Activated naive CD4-positive, alpha-beta T cell treated with anti-CD3 and anti-CD28 coated beads, Interleukin-2, amount 10 ng/mL, durations not matched to agents 7 days and 5 days (primary cell): ENCODE data around the gene CMSS1.
A peak's percentile ranks its signal among the peaks of the same experiment; 100 is the strongest.

ENCODE experiments used
- CTCF ChIA-PET: fragments of 350-600 bp; sonication (Branson Sonifier 250); formaldehyde crosslinking; loops from one replicate; lab custom pipeline; 2021; ENCODE audit warnings: antibody characterized with exemption; lab: Charles Lee
- DNase-seq: peaks from one replicate; pipeline ENCODE4 v3.0.0-alpha.2; 2020
- H3K27ac Mint-ChIP-seq: one replicate; pipeline ENCODE4 v1.8.0; 2021; ENCODE audit warnings: mild to moderate bottlenecking, moderate library complexity, mixed read lengths
- H3K27me3 Mint-ChIP-seq: one replicate; pipeline ENCODE4 v1.8.0; 2021; ENCODE audit warnings: mild to moderate bottlenecking, mixed read lengths
- H3K36me3 Mint-ChIP-seq: one replicate; pipeline ENCODE4 v1.8.0; 2021; ENCODE audit warnings: mixed read lengths
- H3K4me1 Mint-ChIP-seq: one replicate; pipeline ENCODE4 v1.8.0; 2021; ENCODE audit warnings: mixed read lengths
- H3K4me3 Mint-ChIP-seq: one replicate; pipeline ENCODE4 v1.8.0; 2021; ENCODE audit warnings: mild to moderate bottlenecking, moderate library complexity, mixed read lengths
- H3K9me3 Mint-ChIP-seq: one replicate; pipeline ENCODE4 v1.8.0; 2021; ENCODE audit warnings: mixed read lengths

The CMSS1 gene

GRCh38 chr3:100097919-100098783, 280.5 kb downstream of the CMSS1 start:
- Mint-ChIP-seq H3K4me3 (no peak overlapping the region), H3K27me3 (no peaks in the 10 kb centered on the region), H3K27ac (no peak overlapping the region), H3K4me1 (peaks cover 8% of the 10 kb centered on the region), H3K9me3 (peaks cover 1% of the 10 kb centered on the region), H3K36me3 (peaks cover 6% of the 10 kb centered on the region)
- DNase-seq, result no peak
- CTCF ChIA-PET, result interaction anchor here (1.0 to 1.1 kb wide), 2 partner anchors 8 to 156 kb away, joined by 3 to 4 read pairs; no protein-coding TSS in a partner anchor

DNA sequence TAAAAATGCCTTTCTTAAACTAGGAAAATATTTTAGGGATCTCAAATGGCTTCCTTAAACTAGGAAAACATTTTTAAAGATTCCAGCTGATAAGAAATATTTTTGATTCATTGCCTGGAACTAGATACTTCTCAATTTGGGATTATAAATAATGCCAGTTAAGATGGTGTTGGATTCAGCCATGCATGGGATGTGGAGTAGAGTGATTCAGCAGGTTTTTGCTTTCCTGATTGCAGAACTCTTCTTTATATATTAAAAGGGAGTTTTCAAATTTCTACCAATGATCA, 281.1 kb downstream of the CMSS1 start:
- peaks cover 6% of the 10 kb centered on the region for H3K36me3 Mint-ChIP-seq
- H3K9me3 Mint-ChIP-seq, result peaks cover 1% of the 10 kb centered on the region
- no peak overlapping the region for H3K4me3 Mint-ChIP-seq
- CTCF ChIA-PET, result interaction anchor here (1.0 to 1.1 kb wide), 2 partner anchors 8 to 155 kb away, joined by 3 to 4 read pairs; no protein-coding TSS in a partner anchor
- H3K27ac Mint-ChIP-seq, result no peak overlapping the region
- DNase-seq, result no peak
- H3K4me1 Mint-ChIP-seq, result peaks cover 8% of the 10 kb centered on the region
- H3K27me3 Mint-ChIP-seq, result no peaks in the 10 kb centered on the region

DNA sequence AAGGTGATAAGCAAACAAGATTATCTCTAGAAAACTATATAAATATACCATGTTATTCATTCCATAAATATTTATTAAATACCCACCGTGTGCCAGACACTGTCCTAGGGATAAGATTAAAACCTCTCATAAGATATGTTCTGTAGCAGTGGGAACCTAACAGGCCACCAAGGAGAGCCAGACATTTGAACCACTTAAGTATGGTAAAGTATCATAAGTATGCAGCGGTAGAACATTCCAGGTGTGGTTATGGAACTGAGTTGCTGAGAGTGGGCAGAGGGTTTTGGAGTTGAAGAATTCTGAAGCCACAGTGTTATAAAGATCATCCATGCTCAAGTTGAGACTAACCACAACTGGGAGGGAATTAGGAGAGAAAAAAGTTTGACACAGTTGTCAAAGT, 282.0 kb downstream of the CMSS1 start:
- Mint-ChIP-seq H3K36me3 (peaks cover 4% of the 10 kb centered on the region), H3K27ac (no peak overlapping the region), H3K4me3 (no peak overlapping the region), H3K4me1 (peaks cover 12% of the 10 kb centered on the region), H3K9me3 (peaks cover 1% of the 10 kb centered on the region), H3K27me3 (no peaks in the 10 kb centered on the region)
- CTCF ChIA-PET, result interaction anchor here (1.1 kb wide), 1 partner anchor 9 kb away, joined by 4 read pairs; no protein-coding TSS in a partner anchor
- no peak for DNase-seq

GRCh38 chr3:100100425-100100824, 282.8 kb downstream of the CMSS1 start:
- Mint-ChIP-seq H3K27ac (no peak overlapping the region), H3K36me3 (peaks cover 7% of the 10 kb centered on the region), H3K27me3 (no peaks in the 10 kb centered on the region), H3K4me3 (no peak overlapping the region), H3K4me1 (peaks cover 20% of the 10 kb centered on the region), H3K9me3 (peaks cover 1% of the 10 kb centered on the region)
- CTCF ChIA-PET, result interaction anchor here (0.5 kb wide), 1 partner anchor 269 kb away, joined by 4 read pairs; no protein-coding TSS in a partner anchor
- DNase-seq, result no peak

GRCh38 chr3:100102757-100103156, 285.1 kb downstream of the CMSS1 start:
- H3K27me3 Mint-ChIP-seq, result no peaks in the 10 kb centered on the region
- H3K4me3 Mint-ChIP-seq, result no peak overlapping the region
- DNase-seq, result no peak
- peaks cover 28% of the 10 kb centered on the region for H3K4me1 Mint-ChIP-seq
- H3K36me3 Mint-ChIP-seq, result peaks cover 19% of the 10 kb centered on the region
- H3K27ac Mint-ChIP-seq, result peak overlapping the region; percentile 50
- H3K9me3 Mint-ChIP-seq, result peaks cover 1% of the 10 kb centered on the region
- CTCF ChIA-PET, result no interaction called here

- H3K4me1 Mint-ChIP-seq, result peaks cover 28% of the 10 kb centered on the region
Observed at GRCh38 chr3:100103558-100104441, 286.1 kb downstream of the CMSS1 start.

DNA sequence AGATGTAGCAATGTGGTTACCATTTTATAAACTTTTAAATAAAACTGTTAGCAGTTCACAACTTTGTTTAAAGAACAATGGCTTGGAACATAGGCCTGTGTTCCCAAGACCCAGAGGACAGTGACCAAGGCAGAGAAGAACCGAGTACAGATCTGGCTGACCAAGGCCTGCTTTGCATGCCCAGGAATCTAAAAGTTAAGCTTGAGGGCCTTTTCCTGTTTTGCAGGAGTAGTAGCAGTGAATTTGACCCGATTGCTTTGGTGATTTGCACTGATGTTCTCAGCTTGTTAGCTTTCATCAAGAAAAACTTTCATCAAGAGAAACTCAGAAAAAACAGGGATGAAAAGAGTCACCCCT, 286.8 kb downstream of the CMSS1 start:
- H3K9me3 Mint-ChIP-seq, result peaks cover 1% of the 10 kb centered on the region
- H3K36me3 Mint-ChIP-seq, result peaks cover 23% of the 10 kb centered on the region
- DNase-seq, result no peak
- H3K27me3 Mint-ChIP-seq, result no peaks in the 10 kb centered on the region
- peaks cover 28% of the 10 kb centered on the region for H3K4me1 Mint-ChIP-seq
- peak overlapping the region; percentile 29 for H3K27ac Mint-ChIP-seq
- H3K4me3 Mint-ChIP-seq, result no peak overlapping the region
- CTCF ChIA-PET, result interaction anchor here (0.9 to 3.7 kb wide), 6 partner anchors 9 to 273 kb away, joined by 3 to 18 read pairs (median 5); no protein-coding TSS in a partner anchor

More at GRCh38 chr3:100103558-100104441, 286.1 kb downstream of the CMSS1 start:
- Mint-ChIP-seq H3K36me3 (peaks cover 21% of the 10 kb centered on the region), H3K4me3 (no peak overlapping the region), H3K9me3 (peaks cover 1% of the 10 kb centered on the region), H3K27me3 (no peaks in the 10 kb centered on the region), H3K27ac (peak overlapping the region; percentile 26)
- CTCF ChIA-PET, result interaction anchor here (0.9 to 3.7 kb wide), 4 partner anchors 8 to 150 kb away, joined by 3 to 18 read pairs (median 4); no protein-coding TSS in a partner anchor
- no peak for DNase-seq

- CTCF ChIA-PET, result interaction anchor here (0.7 to 3.7 kb wide), 7 partner anchors 9 to 273 kb away, joined by 3 to 18 read pairs (median 5); no protein-coding TSS in a partner anchor
- Mint-ChIP-seq H3K27ac (no peak overlapping the region), H3K27me3 (no peaks in the 10 kb centered on the region), H3K4me3 (no peak overlapping the region), H3K4me1 (peaks cover 28% of the 10 kb centered on the region), H3K36me3 (peaks cover 23% of the 10 kb centered on the region), H3K9me3 (peaks cover 1% of the 10 kb centered on the region)
- no peak for DNase-seq
Observed at GRCh38 chr3:100104817-100105413, 287.3 kb downstream of the CMSS1 start.

- Mint-ChIP-seq H3K36me3 (peaks cover 23% of the 10 kb centered on the region), H3K27ac (peak overlapping the region; percentile 71), H3K27me3 (no peaks in the 10 kb centered on the region), H3K9me3 (peaks cover 1% of the 10 kb centered on the region), H3K4me3 (no peak overlapping the region), H3K4me1 (peaks cover 28% of the 10 kb centered on the region)
- CTCF ChIA-PET, result interaction anchor here (0.7 to 3.7 kb wide), 6 partner anchors 10 to 274 kb away, joined by 3 to 18 read pairs (median 4); no protein-coding TSS in a partner anchor
- DNase-seq, result no peak
Observed at GRCh38 chr3:100105501-100105900, 287.8 kb downstream of the CMSS1 start.

- peak overlapping the region; percentile 71 for H3K27ac Mint-ChIP-seq
- DNase-seq, result no peak
- H3K9me3 Mint-ChIP-seq, result peaks cover 1% of the 10 kb centered on the region
- peaks cover 31% of the 10 kb centered on the region for H3K4me1 Mint-ChIP-seq
- H3K27me3 Mint-ChIP-seq, result no peaks in the 10 kb centered on the region
- CTCF ChIA-PET, result interaction anchor here (1.4 to 3.7 kb wide), 3 partner anchors 15 to 274 kb away, joined by 3 to 18 read pairs (median 5); no protein-coding TSS in a partner anchor
- H3K4me3 Mint-ChIP-seq, result no peak overlapping the region
- peaks cover 22% of the 10 kb centered on the region for H3K36me3 Mint-ChIP-seq
Observed at GRCh38 chr3:100106094-100106493, 288.4 kb downstream of the CMSS1 start.

DNA sequence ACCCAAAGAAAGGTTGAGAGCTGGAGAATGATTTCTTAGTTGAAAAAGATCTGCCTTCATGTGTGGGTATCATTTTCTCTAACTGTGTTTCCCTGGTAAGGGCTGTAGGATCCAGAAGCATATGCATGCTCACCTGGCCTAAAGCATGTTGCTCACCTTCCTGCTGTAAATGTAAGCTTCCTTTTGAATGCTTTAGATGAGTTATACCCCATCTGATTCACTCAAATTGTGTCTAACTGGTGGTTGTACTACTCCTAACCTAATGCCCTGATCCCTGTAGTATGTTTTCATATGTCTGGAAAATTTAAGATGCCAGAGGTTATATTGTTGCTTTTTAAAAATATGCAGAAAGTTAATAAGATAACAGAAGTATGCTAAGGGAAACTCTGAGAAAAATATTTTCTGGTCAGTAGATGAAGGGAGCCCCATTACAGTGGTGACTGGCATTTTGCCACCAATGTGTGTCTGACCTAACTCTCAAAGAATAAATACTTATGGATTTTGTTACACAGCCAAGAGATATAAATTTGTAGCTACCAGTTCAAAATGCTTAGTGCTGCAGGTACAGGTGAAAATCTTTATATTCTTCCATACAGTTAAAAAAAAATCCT, 289.0 kb downstream of the CMSS1 start:
- Mint-ChIP-seq H3K27ac (no peak overlapping the region), H3K36me3 (peaks cover 21% of the 10 kb centered on the region), H3K4me1 (peaks cover 31% of the 10 kb centered on the region), H3K9me3 (no peaks in the 10 kb centered on the region), H3K27me3 (no peaks in the 10 kb centered on the region), H3K4me3 (no peak overlapping the region)
- CTCF ChIA-PET, result interaction anchor here (1.4 to 3.7 kb wide), 2 partner anchors 16 to 148 kb away, joined by 3 to 18 read pairs; no protein-coding TSS in a partner anchor
- no peak for DNase-seq

DNA sequence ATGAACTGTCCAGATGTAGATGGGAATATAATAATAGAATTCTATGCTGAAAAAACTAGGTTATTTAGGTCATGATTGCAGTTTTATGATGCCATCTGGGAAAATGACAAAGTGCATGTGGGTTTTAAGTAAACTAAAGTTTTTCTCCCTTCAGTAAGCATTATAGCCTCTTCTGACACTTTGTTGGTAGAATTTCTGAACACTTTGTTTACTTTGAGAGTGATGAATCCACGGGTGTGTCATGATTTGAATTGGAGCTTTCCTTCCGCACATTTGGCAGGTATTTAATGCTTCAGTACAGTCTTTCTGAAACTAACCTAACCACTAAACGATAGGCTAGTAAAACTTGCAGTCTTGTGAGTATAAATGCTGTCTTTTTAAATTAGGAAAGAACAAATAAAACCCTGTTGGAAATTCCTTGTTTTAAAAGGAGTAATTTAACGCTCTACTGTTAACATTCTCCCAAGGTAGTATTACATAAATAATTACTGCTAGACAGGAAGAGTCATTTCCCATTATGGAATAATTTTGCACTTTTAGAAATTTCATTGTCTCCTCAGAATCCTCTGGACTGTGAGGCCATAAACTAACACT, 289.7 kb downstream of the CMSS1 start:
- Mint-ChIP-seq H3K27ac (no peak overlapping the region), H3K9me3 (no peaks in the 10 kb centered on the region), H3K36me3 (peaks cover 20% of the 10 kb centered on the region), H3K27me3 (no peaks in the 10 kb centered on the region), H3K4me3 (no peak overlapping the region), H3K4me1 (peaks cover 31% of the 10 kb centered on the region)
- CTCF ChIA-PET, result interaction anchor here (3.7 kb wide), 1 partner anchor 16 kb away, joined by 18 read pairs; no protein-coding TSS in a partner anchor
- no peak for DNase-seq
